ENCODE results near the gene DHX34. TPM values are rescaled to one million over a fixed set of nuclear protein-coding genes. Genes with fewer than 3 reads are reported as not detected.

Gene DHX34
- polyA plus RNA-seq, 4 donors: 6.5 to 13.9 (median 9.4) TPM

Other genes with a start within 250 kb of the DHX34 start
- 10 to 100 TPM in 3 of 4 donors, 1 to 10 TPM in 1; 7.3 to 31.6 (median 14.4) TPM for gene ZC3H4, start 235.5 kb upstream of the DHX34 start, polyA plus RNA-seq
- 10 to 100 TPM; 28.6 to 77.5 (median 45.1) TPM for gene SAE1, start 218.5 kb upstream of the DHX34 start, polyA plus RNA-seq
- gene BBC3, start 118.1 kb upstream of the DHX34 start, polyA plus RNA-seq: 1 to 10 TPM; 2.9 to 9.3 (median 4.3) TPM
- gene CCDC9, start 92.8 kb upstream of the DHX34 start, polyA plus RNA-seq: 10 to 100 TPM; 12.1 to 23.0 (median 22.1) TPM
- 1 to 10 TPM; 5.8 to 7.3 (median 6.3) TPM for gene INAFM1, start 74.4 kb upstream of the DHX34 start, polyA plus RNA-seq
- gene C5AR1, start 39.5 kb upstream of the DHX34 start, polyA plus RNA-seq: 1 to 10 TPM in 3 of 4 donors, under 1 TPM in 1; 0.67 to 8.6 (median 1.6) TPM
- gene C5AR2, start 17.1 kb upstream of the DHX34 start, polyA plus RNA-seq: under 1 TPM in 2 of 4 donors, not detected in 2; 0.10 to 0.91 TPM
- gene MEIS3, start 70.2 kb downstream of the DHX34 start, polyA plus RNA-seq: 10 to 100 TPM in 1 of 4 donors, 1 to 10 TPM in 2, not detected in 1; 4.6 to 11.2 (median 4.8) TPM
- gene SLC8A2, start 122.6 kb downstream of the DHX34 start, polyA plus RNA-seq: under 1 TPM in 2 of 4 donors, not detected in 2; 0.12 to 0.92 TPM
- 10 to 100 TPM in 3 of 4 donors, 1 to 10 TPM in 1; 6.3 to 42.7 (median 27.4) TPM for gene KPTN, start 134.9 kb downstream of the DHX34 start, polyA plus RNA-seq
- gene NAPA, start 165.7 kb downstream of the DHX34 start, polyA plus RNA-seq: 100 to 1,000 TPM in 3 of 4 donors, 10 to 100 TPM in 1; 76.4 to 119 (median 107) TPM
- gene ZNF541, start 223.8 kb downstream of the DHX34 start, polyA plus RNA-seq: under 1 TPM in 2 of 4 donors, not detected in 2; 0.10 to 0.30 TPM

Measured in small intestine (tissue), 4 donors.